Measurements from ENCODE around the gene WRNIP1.

WRNIP1 gene

GRCh38 chr6:2810092-2810671, 45.0 kb downstream of the WRNIP1 start:
- DNase-seq = no peak

- DNase-seq = no peak
Measured at GRCh38 chr6:2812695-2813094, 47.5 kb downstream of the WRNIP1 start.

- DNase-seq = no peak
Measured at GRCh38 chr6:2816158-2816557, 51.0 kb downstream of the WRNIP1 start.

- no peak for DNase-seq
Measured at GRCh38 chr6:2817903-2818443, 52.8 kb downstream of the WRNIP1 start.

- no peak for DNase-seq
Measured at GRCh38 chr6:2818593-2818992, 53.4 kb downstream of the WRNIP1 start.

- DNase-seq = no peak
Measured at GRCh38 chr6:2819115-2819514, 53.9 kb downstream of the WRNIP1 start.

GRCh38 chr6:2819978-2820377, 54.8 kb downstream of the WRNIP1 start:
- DNase-seq = no peak

GRCh38 chr6:2820415-2820814, 55.2 kb downstream of the WRNIP1 start:
- DNase-seq = no peak

GRCh38 chr6:2821554-2821953, 56.4 kb downstream of the WRNIP1 start:
- no peak for DNase-seq

GRCh38 chr6:2823104-2823850, 58.1 kb downstream of the WRNIP1 start:
- DNase-seq = no peak

- no peak for DNase-seq
Measured at GRCh38 chr6:2826131-2826530, 60.9 kb downstream of the WRNIP1 start.

GRCh38 chr6:2827142-2827541, 61.9 kb downstream of the WRNIP1 start:
- no peak for DNase-seq

GRCh38 chr6:2828629-2829028, 63.4 kb downstream of the WRNIP1 start:
- DNase-seq = no peak

GRCh38 chr6:2829253-2829652, 64.1 kb downstream of the WRNIP1 start:
- no peak for DNase-seq

- no peak for DNase-seq
Measured at GRCh38 chr6:2830183-2830582, 65.0 kb downstream of the WRNIP1 start.

GRCh38 chr6:2831392-2831791, 66.2 kb downstream of the WRNIP1 start:
- no peak for DNase-seq

- no peak for DNase-seq
Measured at GRCh38 chr6:2834262-2834661, 69.1 kb downstream of the WRNIP1 start.
